Spleen (tissue), 7 donors: ENCODE measurements around the gene LYRM7.

Experiments used
- POLR2A ChIP-seq, 3 donors: fragments of 450-650 bp; IDR thresholded peaks; one replicate each; pipeline ENCODE4 v1.5.1; 2017; ENCODE audit warnings: antibody characterized with exemption in 3 of 3, mild to moderate bottlenecking in 1 of 3
- POLR2AphosphoS5 ChIP-seq, 3 donors: sonication (generic); formaldehyde crosslinking; IDR thresholded peaks; one replicate each; pipeline ENCODE4 v1.5.1; 2017; ENCODE audit warnings: antibody characterized with exemption in 3 of 3
- TF ChIP-seq, protein P1 (sequence below), 11 experiments: fragments of 200-600 bp in 7 of 11; fragments of 450-650 bp in 4 of 11; sonication (generic) in 4 of 11; IDR thresholded peaks in 8 of 11; conservative IDR thresholded peaks in 3 of 11; 1 replicate in 7 of 11; 2 replicates in 4 of 11; pipeline versions ENCODE4 v1.4.0 to v1.8.0; 2016 to 2021; ENCODE audit warnings: antibody characterized with exemption in 11 of 11, inconsistent platforms in 4 of 11, mild to moderate bottlenecking in 1 of 11
- donor health status: DM: no; HTN: no; CAD: no; lungs with moderate emphysema.
- donor health status: DM: no; HTN: no; CAD: no.
- donor health status: DM: no; HTN: no; CAD: no.

DNA sequence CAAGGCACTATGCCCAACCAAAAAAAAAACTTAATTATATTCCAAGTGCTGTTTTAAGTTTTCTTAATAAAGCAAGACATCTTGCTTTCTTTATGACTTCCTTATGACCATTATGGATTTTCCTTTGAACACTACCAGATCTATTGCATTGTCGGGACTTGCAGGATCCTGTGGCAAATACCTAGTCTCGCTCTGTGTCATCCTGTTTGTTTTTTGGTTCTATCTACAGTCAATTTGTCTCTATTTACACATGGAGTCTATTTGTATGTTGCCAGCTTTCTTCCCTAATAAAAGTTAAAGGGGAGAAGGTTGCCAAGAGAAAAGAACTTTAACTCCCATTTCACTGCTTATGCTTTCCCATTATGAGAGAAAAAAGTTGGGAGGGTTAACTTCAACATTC lies 10.6 kb upstream of the LYRM7 start:
- TF ChIP-seq POLR2AphosphoS5 (IDR thresholded peaks at IDR 0.05) (no peak), POLR2A (IDR thresholded peaks at IDR 0.05) (no peak)
- TF ChIP-seq, protein P1, sequence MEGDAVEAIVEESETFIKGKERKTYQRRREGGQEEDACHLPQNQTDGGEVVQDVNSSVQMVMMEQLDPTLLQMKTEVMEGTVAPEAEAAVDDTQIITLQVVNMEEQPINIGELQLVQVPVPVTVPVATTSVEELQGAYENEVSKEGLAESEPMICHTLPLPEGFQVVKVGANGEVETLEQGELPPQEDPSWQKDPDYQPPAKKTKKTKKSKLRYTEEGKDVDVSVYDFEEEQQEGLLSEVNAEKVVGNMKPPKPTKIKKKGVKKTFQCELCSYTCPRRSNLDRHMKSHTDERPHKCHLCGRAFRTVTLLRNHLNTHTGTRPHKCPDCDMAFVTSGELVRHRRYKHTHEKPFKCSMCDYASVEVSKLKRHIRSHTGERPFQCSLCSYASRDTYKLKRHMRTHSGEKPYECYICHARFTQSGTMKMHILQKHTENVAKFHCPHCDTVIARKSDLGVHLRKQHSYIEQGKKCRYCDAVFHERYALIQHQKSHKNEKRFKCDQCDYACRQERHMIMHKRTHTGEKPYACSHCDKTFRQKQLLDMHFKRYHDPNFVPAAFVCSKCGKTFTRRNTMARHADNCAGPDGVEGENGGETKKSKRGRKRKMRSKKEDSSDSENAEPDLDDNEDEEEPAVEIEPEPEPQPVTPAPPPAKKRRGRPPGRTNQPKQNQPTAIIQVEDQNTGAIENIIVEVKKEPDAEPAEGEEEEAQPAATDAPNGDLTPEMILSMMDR (IDR thresholded peaks at IDR 0.05 in 8 of 11, conservative IDR thresholded peaks at IDR 0.05 in 3 of 11) = no peak
